Chondrocyte (in vitro differentiated cells): ENCODE results near the gene HOXB6. TPM values are rescaled to one million over a fixed set of nuclear protein-coding genes. Genes with fewer than 3 reads are reported as not detected.
A peak's percentile ranks its signal among the peaks of the same experiment; 100 is the strongest.

Source experiments
- DNase-seq: peaks from one replicate; pipeline ENCODE4 v3.0.0; 2021; ENCODE audit warnings: mixed read lengths, low spot score
- H3K27ac Mint-ChIP-seq: one replicate; pipeline ENCODE4 v1.8.0; 2021; ENCODE audit warnings: mild to moderate bottlenecking, moderate library complexity, mixed read lengths; ENCODE audit not compliant: unreplicated experiment
- H3K27me3 Mint-ChIP-seq: 2 replicates; pipeline ENCODE4 v1.8.0; 2021; ENCODE audit warnings: low read depth, mixed read lengths
- H3K36me3 Mint-ChIP-seq: 2 replicates; pipeline ENCODE4 v1.8.0; 2021; ENCODE audit warnings: low read depth, mixed read lengths
- H3K4me1 Mint-ChIP-seq: 2 replicates; pipeline ENCODE4 v1.8.0; 2021; ENCODE audit warnings: low read depth, mild to moderate bottlenecking, mixed read lengths
- H3K4me3 Mint-ChIP-seq: one replicate; pipeline ENCODE4 v1.8.0; 2021; ENCODE audit warnings: mild to moderate bottlenecking, moderate library complexity, mixed read lengths; ENCODE audit not compliant: unreplicated experiment
- H3K9me3 Mint-ChIP-seq: 2 replicates; pipeline ENCODE4 v1.8.0; 2021; ENCODE audit warnings: low read depth, mixed read lengths
- CTCF ChIP-seq: fragments of 200-600 bp; sonication (generic); IDR thresholded peaks from 2 replicates; pipeline ENCODE4 v1.5.0; 2021; ENCODE audit warnings: antibody characterized with exemption, mild to moderate bottlenecking, moderate library complexity
- long read RNA-seq: library from polyadenylated mRNA; stranded (forward); transcript quantifications from one replicate; pipeline ENCODE4 v2.0.0, GENCODE V29; 2021
- total RNA-seq: library from RNA; stranded (reverse); gene quantifications from 3 replicates; pipeline ENCODE4 v1.2.1, GENCODE V29; 2021

HOXB6 gene
- not detected in 3 replicates for total RNA-seq
- long read RNA-seq = 0 reads

- no peak for DNase-seq
- Mint-ChIP-seq H3K9me3 (peaks cover 2% of the 10 kb centered on the region), H3K27ac (no peak within 1 kb of the TSS), H3K4me1 (no peaks in the 10 kb centered on the region), H3K36me3 (peaks cover 7% of the 10 kb centered on the region), H3K27me3 (peaks cover 89% of the 10 kb centered on the region), H3K4me3 (no peak within 1 kb of the TSS)
- no peak for TF ChIP-seq CTCF
Measured at GRCh38 chr17:48604770-48605329, at the start of gene HOXB6. TSS of gene HOXB6 (minus strand) at chr17:48604986. CDS start at chr17:48598150, 6,836 bp downstream.

- Mint-ChIP-seq H3K9me3 (peaks cover 6% of the 10 kb centered on the region), H3K36me3 (no peaks in the 10 kb centered on the region), H3K4me1 (peaks cover 3% of the 10 kb centered on the region), H3K27ac (no peak overlapping the region), H3K4me3 (no peak overlapping the region), H3K27me3 (peaks cover 55% of the 10 kb centered on the region)
- no peak for DNase-seq
- TF ChIP-seq CTCF = no peak
Measured at GRCh38 chr17:48649741-48650140, 45.0 kb upstream of the HOXB6 start.

- H3K4me3 Mint-ChIP-seq = no peak overlapping the region
- H3K27ac Mint-ChIP-seq = no peak overlapping the region
- peaks cover 6% of the 10 kb centered on the region for H3K9me3 Mint-ChIP-seq
Measured at GRCh38 chr17:48647963-48648245, 43.1 kb upstream of the HOXB6 start.

GRCh38 chr17:48647103-48647962, 42.5 kb upstream of the HOXB6 start:
- Mint-ChIP-seq H3K27ac (no peak overlapping the region), H3K4me1 (peaks cover 3% of the 10 kb centered on the region), H3K36me3 (no peaks in the 10 kb centered on the region), H3K4me3 (peak overlapping the region; percentile 54), H3K9me3 (peaks cover 4% of the 10 kb centered on the region), H3K27me3 (peaks cover 70% of the 10 kb centered on the region)
- no peak for TF ChIP-seq CTCF
- no peak for DNase-seq

More at GRCh38 chr17:48647963-48648245, 43.1 kb upstream of the HOXB6 start:
- no peak for TF ChIP-seq CTCF
- Mint-ChIP-seq H3K36me3 (no peaks in the 10 kb centered on the region), H3K4me1 (peaks cover 3% of the 10 kb centered on the region), H3K27me3 (peaks cover 67% of the 10 kb centered on the region)
- DNase-seq = no peak

GRCh38 chr17:48646183-48647102, 41.7 kb upstream of the HOXB6 start:
- no peak for TF ChIP-seq CTCF
- Mint-ChIP-seq H3K27me3 (peaks cover 74% of the 10 kb centered on the region), H3K4me3 (no peak overlapping the region), H3K4me1 (peaks cover 3% of the 10 kb centered on the region), H3K9me3 (no peaks in the 10 kb centered on the region), H3K36me3 (no peaks in the 10 kb centered on the region), H3K27ac (no peak overlapping the region)
- DNase-seq = peak; percentile 91
